Uterus (tissue), 2 donors: Measurements from ENCODE around the gene GSG1.

Source experiments
- CTCF ChIP-seq, 4 experiments: fragments of 200-600 bp in 2 of 4; fragments of 450-650 bp in 2 of 4; sonication (generic) in 2 of 4; IDR thresholded peaks; one replicate each; pipeline ENCODE4 v1.5.1; 2016 to 2019; ENCODE audit warnings: antibody characterized with exemption in 4 of 4, mild to moderate bottlenecking in 2 of 4, moderate library complexity in 1 of 4
- POLR2A ChIP-seq, 2 donors: fragments of 450-650 bp; IDR thresholded peaks; one replicate each; pipeline ENCODE4 v1.6.1; 2016; ENCODE audit warnings: antibody characterized with exemption in 2 of 2, mild to moderate bottlenecking in 1 of 2, moderate library complexity in 1 of 2

DNA sequence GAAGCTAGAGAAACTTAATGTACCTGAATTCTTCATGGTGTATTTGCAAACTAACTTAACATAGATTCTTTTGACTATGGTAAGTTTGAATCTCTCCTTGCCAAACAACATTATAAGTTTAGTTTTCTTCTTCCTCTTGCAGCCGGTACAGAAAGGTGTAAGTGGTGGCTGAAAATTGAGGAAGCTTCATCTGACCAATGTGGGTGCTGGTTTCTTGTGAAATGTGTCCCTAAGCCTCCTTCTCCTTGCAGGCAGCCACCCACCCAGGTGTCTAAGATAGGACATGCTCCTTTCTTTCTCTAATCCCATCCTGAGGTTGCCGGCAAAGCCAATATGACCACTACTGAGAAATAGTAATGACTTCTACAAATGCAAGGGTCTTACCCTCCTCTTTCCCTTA is 20.6 kb downstream of the GSG1 start:
- no peak for TF ChIP-seq CTCF (IDR thresholded peaks at IDR 0.05)
- TF ChIP-seq POLR2A (IDR thresholded peaks at IDR 0.05), result no peak
